K562 (cell line): ENCODE data around the gene TAS1R3. TPM values are rescaled to one million over a fixed set of nuclear protein-coding genes. Genes with fewer than 3 reads are reported as not detected.
A peak's percentile ranks its signal among the peaks of the same experiment; 100 is the strongest.

ENCODE experiments used
- ARID1B ChIP-seq: fragments of 450-650 bp; IDR thresholded peaks from 2 replicates; pipeline ENCODE4 v1.6.1; 2016; ENCODE audit warnings: antibody characterized with exemption, mild to moderate bottlenecking, inconsistent platforms
- ARNT ChIP-seq, 2 experiments: fragments of 450-650 bp; IDR thresholded peaks; 2 replicates each; pipeline ENCODE4 v1.6.1; 2016; ENCODE audit warnings: mild to moderate bottlenecking in 1 of 2
- BCOR ChIP-seq: fragments of 450-650 bp; IDR thresholded peaks from 2 replicates; pipeline ENCODE4 v1.6.1; 2016
- CTCFL ChIP-seq: IDR thresholded peaks from 2 replicates; pipeline ENCODE4 v1.6.1; 2011; ENCODE audit warnings: borderline replicate concordance, low read depth, mild to moderate bottlenecking, moderate library complexity, low read length; ENCODE audit not compliant: insufficient read depth, poor library complexity, severe bottlenecking
- DPF2 ChIP-seq: fragments of 450-650 bp; IDR thresholded peaks from 2 replicates; pipeline ENCODE4 v1.6.1; 2016
- E2F5 ChIP-seq: sonication (generic); formaldehyde crosslinking; IDR thresholded peaks from 2 replicates; pipeline ENCODE4 v1.8.0; 2022; ENCODE audit warnings: mild to moderate bottlenecking, missing genetic modification reagents
- ESRRA ChIP-seq: fragments of 450-650 bp; IDR thresholded peaks from 2 replicates; pipeline ENCODE4 v1.6.1; 2014; ENCODE audit warnings: low read depth, mild to moderate bottlenecking, moderate library complexity, borderline replicate concordance
- FOSL1 ChIP-seq: fragments of 200-800 bp; sonication (Bioruptor generic); conservative IDR thresholded peaks from 2 replicates; pipeline ENCODE4 v1.6.1; 2016; ENCODE audit warnings: missing genetic modification characterization, missing compliant biosample characterization
- FOXA1 ChIP-seq: fragments of 450-650 bp; IDR thresholded peaks from 2 replicates; pipeline ENCODE4 v1.6.1; 2016; ENCODE audit warnings: mild to moderate bottlenecking, borderline replicate concordance
- FOXP1 ChIP-seq: sonication (generic); formaldehyde crosslinking; IDR thresholded peaks from 2 replicates; pipeline ENCODE4 v1.8.0; 2022; ENCODE audit warnings: mild to moderate bottlenecking, missing genetic modification reagents
- HLTF ChIP-seq: fragments of 450-650 bp; IDR thresholded peaks from 2 replicates; pipeline ENCODE4 v1.6.1; 2016
- JUN ChIP-seq, 2 experiments: sonication (generic) in 1 of 2; formaldehyde crosslinking in 1 of 2; IDR thresholded peaks; 2 replicates each; pipeline versions ENCODE4 v1.6.1 to v1.8.0; 2012 to 2022; ENCODE audit warnings: borderline replicate concordance in 2 of 2, mild to moderate bottlenecking in 2 of 2, improper control_type of control experiment in 1 of 2, low read depth in 1 of 2, low read length in 1 of 2, missing genetic modification reagents in 1 of 2
- POLR2G ChIP-seq: fragments of 200-400 bp; formaldehyde crosslinking; IDR thresholded peaks from 2 replicates; pipeline ENCODE4 v1.6.1; 2017; ENCODE audit warnings: low read depth, mild to moderate bottlenecking, antibody characterized with exemption, low read length, moderate library complexity
- PURB ChIP-seq: sonication (generic); formaldehyde crosslinking; IDR thresholded peaks from 2 replicates; pipeline ENCODE4 v1.9.0; 2021; ENCODE audit warnings: low read depth, mild to moderate bottlenecking, missing genetic modification reagents
- RB1 ChIP-seq: fragments of 450-650 bp; IDR thresholded peaks from 2 replicates; pipeline ENCODE4 v1.6.1; 2017; ENCODE audit warnings: low read depth, mild to moderate bottlenecking
- RFX7 ChIP-seq: fragments of 250-450 bp; sonication (Bioruptor Pico); IDR thresholded peaks from 2 replicates; pipeline ENCODE4 v1.5.1; 2021; ENCODE audit warnings: mild to moderate bottlenecking
- SETDB1 ChIP-seq: IDR thresholded peaks from one replicate; pipeline ENCODE4 v1.6.1; 2012; ENCODE audit warnings: low read length, control low read depth, inconsistent platforms
- TBP ChIP-seq: optimal IDR thresholded peaks from 2 replicates; pipeline ENCODE3; 2011; ENCODE audit warnings: low read depth, low read length, improper control_type of control experiment
- U2AF2 ChIP-seq: fragments of 200-400 bp; formaldehyde crosslinking; optimal IDR thresholded peaks from 2 replicates; pipeline ENCODE3; 2017; ENCODE audit warnings: low read depth, mild to moderate bottlenecking, low read length
- ZBTB43 ChIP-seq: sonication (generic); formaldehyde crosslinking; IDR thresholded peaks from 2 replicates; pipeline ENCODE4 v1.8.0; 2023; ENCODE audit warnings: mild to moderate bottlenecking, missing genetic modification reagents
- ZNF354B ChIP-seq: fragments of 250-450 bp; sonication (Bioruptor Pico); IDR thresholded peaks from 2 replicates; pipeline ENCODE4 v1.4.0; 2020
- ZNF766 ChIP-seq: fragments of 200-800 bp; sonication (Bioruptor generic); conservative IDR thresholded peaks from 2 replicates; pipeline ENCODE4 v1.6.1; 2016; ENCODE audit warnings: missing genetic modification characterization, missing compliant biosample characterization
- polyA plus RNA-seq, 8 experiments: library from polyadenylated mRNA; depleted of rRNA in 4 of 8; stranded (reverse) in 5 of 8; unstranded in 3 of 8; fragments of >200 nt; fragmentation: Nextera tagmentation in 2 of 8; fragmentation: Illumina TruSeq in 1 of 8; extraction: Ambion mirVana in 2 of 8; extraction: Trizol in 1 of 8; gene quantifications; 2 replicates each; pipeline versions ENCODE4 v1.2.1 to v1.2.3, GENCODE V29; 2011 to 2014; ENCODE audit warnings: inconsistent platforms in 1 of 8, missing spikeins in 1 of 8
- total RNA-seq, 7 experiments: library from RNA; depleted of rRNA in 6 of 7; stranded (reverse); fragments of >200 nt in 6 of 7; fragmentation: Illumina TruSeq in 2 of 7; extraction: Trizol in 2 of 7; gene quantifications; 2 replicates each; pipeline versions ENCODE4 v1.2.1 to v1.2.3, GENCODE V29; 2011 to 2021; ENCODE audit warnings: low replicate concordance in 1 of 7
- TF ChIP-seq, protein P1 (sequence below): sonication (generic); formaldehyde crosslinking; IDR thresholded peaks from 2 replicates; pipeline ENCODE4 v1.9.0; 2022; ENCODE audit warnings: mild to moderate bottlenecking, missing genetic modification reagents

Gene TAS1R3
- total and polyA plus RNA-seq, 9 of the 15 experiments (the other 6 are each of a cell fraction or from before 2014, with no cell fraction given) = 0.07 to 0.13 TPM; not detected in 7

DNA sequence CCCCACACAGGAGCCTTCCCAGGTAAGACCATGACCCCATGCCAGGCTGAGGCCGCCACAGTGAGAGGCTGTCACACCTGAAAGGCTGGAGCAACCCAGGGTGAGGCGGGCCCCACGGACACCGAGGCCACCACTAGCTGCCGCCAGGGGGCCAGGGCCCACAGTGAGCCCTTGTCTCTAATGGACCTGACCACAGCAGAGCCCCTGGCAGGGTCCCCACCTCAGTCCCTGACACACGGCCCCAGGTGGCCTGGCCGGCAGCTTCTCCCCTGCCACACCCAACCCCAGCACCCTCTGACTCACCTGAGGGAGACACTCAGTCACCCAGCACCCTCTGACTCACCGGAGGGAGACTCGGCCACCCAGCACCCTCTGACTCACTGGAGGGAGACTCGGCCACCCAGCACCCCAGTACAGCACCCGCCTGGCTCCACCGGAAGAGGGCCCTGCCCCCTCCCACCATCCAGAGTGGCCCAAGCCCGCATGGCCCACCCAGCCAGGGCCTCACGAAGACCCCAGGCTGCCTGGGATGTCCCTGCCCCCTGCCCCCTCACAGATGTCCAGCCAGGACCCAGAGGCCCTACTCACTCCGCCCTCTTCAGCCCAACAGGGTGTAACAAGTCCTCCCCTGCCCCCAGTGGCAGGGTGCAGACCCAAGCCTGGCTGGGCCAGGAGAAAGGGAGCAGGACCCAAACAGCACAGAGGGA, 13.7 kb downstream of the TAS1R3 start (continued):
- TF ChIP-seq HLTF (peak; percentile 45; the same call in 1 of the 2 replicates), E2F5 (no peak), ARID1B (peak; percentile 55), CTCFL (peak; percentile 43), RB1 (0 out of 2 replicates have a peak, but pooled peaks have one; percentile 28), JUN (IDR thresholded peaks at IDR 0.05; ENCODE audit: borderline replicate concordance, low read depth, low read length) (peak; percentile 91), JUN (CRISPR knock-in tag; IDR thresholded peaks at IDR 0.05; ENCODE audit: borderline replicate concordance) (peak; percentile 93; the same call in 1 of the 2 replicates), FOXA1 (no peak), ESRRA (no peak; the same call in 1 of the 2 replicates), FOXP1 (0 out of 2 replicates have a peak, but pooled peaks have one; percentile 70), DPF2 (0 out of 2 replicates have a peak, but pooled peaks have one; percentile 52), ARNT (IDR thresholded peaks at IDR 0.05) (no peak), TBP (peak; percentile 20), BCOR (peak; percentile 36; the same call in 1 of the 2 replicates), POLR2G (0 out of 2 replicates have a peak, but pooled peaks have one; percentile 12), ZNF766 (CRISPR knock-in tag) (no peak), SETDB1 (no peak), RFX7 (no peak), PURB (CRISPR knock-in tag) (no peak), FOSL1 (tag) (peak; percentile 100), U2AF2 (no peak), ZNF354B (CRISPR knock-in tag) (no peak), ZBTB43 (no peak)
- TF ChIP-seq, protein P1, sequence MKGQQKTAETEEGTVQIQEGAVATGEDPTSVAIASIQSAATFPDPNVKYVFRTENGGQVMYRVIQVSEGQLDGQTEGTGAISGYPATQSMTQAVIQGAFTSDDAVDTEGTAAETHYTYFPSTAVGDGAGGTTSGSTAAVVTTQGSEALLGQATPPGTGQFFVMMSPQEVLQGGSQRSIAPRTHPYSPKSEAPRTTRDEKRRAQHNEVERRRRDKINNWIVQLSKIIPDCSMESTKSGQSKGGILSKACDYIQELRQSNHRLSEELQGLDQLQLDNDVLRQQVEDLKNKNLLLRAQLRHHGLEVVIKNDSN = peak; percentile 21; the same call in 1 of the 2 replicates
